Measurements from ENCODE around the gene MAD2L2. TPM values are rescaled to one million over a fixed set of nuclear protein-coding genes. Genes with fewer than 3 reads are reported as not detected.

The MAD2L2 gene
- 43.4 TPM for total RNA-seq

DNA sequence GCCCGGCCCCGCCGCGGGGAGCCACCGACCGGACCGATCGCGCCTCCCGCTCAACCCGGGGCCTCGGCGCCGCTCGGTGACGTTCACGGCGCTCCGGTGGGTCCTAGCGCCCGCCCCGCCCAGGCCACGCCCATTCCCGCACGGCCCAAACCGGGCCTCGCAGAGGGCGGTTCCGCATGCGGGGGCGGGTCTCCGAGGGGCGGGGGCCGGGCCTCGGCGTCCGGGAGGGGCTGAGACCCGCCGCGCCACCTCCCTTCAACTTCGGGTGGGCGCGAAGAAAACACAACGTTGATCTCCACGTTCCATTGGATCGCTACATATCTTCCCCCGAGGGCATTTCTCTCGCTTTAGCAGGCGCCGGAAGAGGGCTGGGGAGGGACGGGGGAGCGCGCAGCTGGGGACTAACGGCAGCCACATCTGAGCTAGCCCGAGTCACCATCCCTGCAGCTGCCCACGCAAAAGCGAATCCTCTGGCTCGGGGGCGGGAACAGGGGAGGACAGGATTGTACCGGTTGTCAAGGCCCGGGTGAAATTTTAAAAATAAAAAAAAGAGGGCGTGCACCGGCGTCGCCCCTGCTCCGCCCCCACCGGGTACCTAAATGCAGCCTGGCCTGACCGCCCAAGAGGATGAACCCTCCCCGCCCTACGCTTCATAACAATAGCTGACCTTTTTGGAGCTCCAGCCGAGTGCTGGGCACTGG is at the start of gene MAD2L2:
TSS of gene MAD2L2 (minus strand) at position 78 of the 701 bp plus-strand sequence. CDS start 547 bp downstream, outside the sequence.
- DNase-seq: peak; percentile 81

DNA sequence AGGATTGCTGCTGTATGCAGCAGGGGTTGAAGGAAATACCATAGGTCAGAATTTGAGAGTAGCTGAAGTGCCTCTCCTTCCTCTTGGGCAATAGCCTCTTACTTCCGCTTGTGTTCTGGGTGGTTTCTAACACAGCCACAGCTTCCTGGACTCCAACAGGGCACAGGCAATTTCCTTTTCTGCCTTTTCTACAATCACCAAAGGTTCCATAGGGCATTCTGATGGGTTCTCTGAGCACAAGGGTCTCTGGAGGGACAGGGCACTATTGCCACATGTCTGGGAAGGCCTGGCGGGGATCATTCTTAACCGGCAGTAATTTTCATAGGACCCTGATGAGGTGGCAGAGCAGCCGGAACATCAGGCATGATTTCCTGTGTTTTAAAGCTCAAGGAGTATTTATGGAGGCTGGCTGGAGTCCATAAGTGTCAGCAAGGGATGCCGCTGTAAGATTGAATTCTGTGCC is 49.5 kb upstream of the MAD2L2 start:
- DNase-seq: no peak

DNA sequence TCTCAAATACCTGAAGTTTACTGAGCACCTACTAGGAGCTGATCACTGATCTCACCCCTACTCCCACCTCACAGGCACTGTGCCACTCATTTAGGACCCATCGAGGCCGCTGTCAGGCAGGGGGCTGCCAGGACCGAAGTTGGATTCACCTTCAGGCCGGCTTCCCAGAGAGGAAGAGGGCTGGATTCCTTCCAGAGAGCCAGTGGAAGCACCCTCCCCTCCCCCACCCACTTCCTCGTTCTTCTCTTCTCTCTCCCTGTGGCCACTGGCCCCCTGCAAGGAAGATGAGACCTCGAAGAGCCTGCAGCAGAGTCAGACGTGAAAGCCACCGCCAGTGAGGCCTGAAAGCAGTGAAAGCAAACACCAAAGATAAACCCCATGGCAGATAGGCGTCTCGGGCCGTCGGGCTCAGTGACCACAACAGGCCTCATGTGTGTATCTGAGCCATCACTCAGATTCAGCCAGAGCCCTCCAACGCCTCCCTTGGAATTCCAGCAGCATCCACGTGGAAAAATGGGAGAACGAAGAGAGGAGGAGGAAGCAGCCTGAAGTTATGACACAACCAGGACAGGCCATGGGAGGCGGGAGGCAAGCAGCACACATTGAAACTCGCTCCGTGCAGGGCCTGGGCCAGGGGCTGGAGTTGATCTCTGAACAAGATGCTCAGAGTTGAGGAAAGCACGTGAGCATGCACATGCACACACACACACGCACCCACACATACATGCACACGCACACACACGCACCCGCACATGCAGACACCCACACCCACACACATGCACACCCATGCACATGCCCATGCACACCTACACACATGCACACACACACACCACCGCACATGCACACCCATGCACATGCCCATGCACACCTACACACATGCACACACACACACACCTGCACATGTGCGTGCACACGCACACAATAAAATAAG is 48.8 kb upstream of the MAD2L2 start:
- no peak for DNase-seq

DNA sequence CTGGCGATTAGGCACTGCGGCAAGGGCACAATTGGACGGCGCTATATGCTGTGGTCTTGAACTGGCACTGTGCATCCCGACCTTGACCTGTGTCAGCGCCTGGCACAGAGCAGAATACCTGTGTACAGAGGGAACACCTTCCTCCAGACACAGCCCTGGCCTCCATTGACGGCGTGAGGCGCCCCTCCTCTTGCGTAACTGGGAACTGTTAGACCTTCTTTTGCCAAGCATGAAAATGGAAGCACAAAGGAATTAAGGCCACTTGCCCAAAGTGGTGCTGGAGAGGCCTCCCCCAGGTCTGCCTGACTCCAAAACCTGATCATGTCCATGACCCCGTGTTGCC is 48.2 kb upstream of the MAD2L2 start:
- DNase-seq: no peak

DNA sequence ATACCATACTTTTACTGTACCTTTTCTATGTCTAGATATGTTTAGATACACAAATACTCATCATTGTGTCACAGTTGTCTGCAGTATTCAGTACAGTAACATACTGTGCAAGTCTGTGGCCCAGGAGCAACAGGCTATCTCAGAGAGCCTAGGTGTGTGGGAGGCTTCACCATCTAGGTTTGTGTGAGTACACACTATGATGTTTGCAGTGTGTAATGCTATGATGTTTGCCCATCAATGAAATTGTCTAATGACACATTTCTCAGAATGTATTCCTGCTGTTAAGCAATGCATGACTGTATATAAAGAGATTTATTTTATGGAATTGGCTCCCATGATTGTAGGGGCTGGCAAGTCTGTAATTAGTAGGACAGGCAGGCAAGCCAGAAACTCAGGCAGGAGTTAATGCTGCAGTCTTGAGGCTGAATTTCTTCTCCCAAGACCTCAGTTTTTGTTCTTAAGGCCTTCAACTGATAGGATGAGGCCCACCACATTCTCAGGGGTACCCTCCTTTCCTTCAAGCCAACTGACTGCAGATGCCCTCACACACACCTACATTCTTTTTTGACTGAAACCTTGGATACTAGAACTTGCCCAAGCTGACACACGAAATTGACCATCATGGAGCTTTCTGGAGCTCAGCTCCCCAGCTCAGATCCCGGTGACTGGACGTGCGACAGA is 47.3 kb upstream of the MAD2L2 start:
- DNase-seq: no peak

DNA sequence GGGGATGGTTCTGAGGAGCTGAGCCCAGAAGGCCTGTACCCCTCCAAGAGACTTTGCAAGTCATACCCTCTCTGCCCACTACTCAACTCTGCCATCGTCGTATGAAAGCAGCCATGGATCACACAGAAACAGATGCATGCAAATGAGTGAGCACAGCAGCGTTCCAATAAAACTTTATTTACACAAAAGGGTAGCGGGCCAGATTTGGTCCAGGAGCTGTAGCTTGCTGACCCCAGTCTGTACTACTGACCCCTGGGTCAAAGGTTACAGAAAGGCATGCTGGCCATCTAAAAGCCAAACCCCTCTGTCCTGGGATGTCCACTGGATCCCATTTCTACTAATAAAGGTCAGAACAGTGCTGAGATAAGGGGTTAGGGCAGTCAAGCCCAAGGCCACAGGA is 46.2 kb upstream of the MAD2L2 start:
- DNase-seq: no peak

DNA sequence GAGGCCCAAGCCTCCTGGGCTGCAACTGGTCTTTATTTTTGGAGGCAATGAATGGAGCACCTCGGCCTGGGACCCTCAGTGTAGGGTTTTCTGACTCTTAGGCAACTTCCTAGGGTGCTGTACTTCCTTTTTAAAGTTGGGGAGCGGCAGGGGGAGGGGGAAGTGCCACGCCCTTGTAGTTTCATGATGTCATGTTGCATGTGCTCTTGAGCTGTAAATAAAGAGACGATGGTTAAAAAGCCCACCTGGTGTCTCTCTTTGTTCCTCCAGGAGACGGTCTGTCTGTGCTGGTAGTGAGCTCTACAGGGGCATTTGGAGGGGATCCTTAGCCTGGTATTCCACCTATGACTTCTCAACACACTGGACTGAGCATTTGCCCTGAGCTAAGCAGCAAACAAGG is 44.7 kb upstream of the MAD2L2 start:
- no peak for DNase-seq

DNA sequence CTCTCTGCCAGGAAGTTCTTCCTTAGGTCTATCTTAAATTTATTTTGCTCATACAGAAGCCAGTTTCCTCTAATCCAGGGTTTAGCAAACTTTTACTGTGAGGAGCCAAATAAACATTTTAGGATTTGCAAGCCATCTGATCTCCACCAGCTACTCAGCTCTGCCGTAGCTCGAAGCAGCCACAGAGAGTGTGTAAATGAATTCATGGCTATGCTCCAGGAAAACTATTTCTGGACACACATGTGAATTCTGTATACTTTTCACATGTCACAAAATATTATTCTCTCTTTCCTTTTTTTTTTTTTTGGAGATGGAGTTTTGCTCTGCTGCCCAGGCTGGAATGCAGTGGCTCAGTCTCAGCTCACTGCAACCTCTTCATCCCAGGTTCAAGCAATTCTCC is 41.6 kb upstream of the MAD2L2 start:
- no peak for DNase-seq

DNA sequence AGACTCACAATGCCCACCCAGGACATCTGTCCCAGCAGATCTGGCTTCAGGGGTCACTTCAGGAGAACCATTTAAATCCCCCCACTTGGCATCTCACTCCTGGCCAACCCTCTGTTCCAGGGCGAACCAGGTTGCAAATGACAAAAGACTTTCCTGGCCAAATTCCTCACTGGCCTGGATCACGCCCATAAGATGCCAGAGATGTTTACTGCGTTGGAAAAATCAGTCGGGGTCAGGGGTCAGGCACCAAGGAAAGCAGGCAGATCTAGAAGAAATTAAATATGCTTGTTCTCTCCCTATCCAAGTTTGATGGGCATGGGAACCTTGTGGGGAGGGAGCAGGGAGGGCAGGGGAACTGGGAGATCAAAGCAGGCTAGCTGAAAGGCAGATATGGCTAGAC is 40.4 kb upstream of the MAD2L2 start:
- no peak for DNase-seq

DNA sequence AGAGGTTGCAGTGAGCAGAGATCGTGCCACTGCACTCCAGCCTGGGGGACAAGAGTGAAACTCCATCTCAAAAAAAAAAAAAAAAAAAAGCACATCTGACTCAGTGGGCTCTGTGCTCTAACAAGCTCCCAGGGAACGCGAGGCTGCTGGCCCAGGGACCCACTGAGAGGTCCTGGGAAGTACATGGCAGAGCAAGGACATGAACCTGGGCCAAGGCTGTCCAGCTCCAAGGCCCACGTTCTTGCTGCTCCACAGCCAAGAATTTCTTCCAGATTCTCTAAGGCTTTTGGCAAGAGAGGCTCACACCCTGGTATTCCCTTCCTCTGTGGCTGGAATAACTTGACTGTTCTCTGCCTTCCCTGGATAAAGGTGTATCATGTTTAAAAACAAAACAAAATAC is 39.6 kb upstream of the MAD2L2 start:
- no peak for DNase-seq

DNA sequence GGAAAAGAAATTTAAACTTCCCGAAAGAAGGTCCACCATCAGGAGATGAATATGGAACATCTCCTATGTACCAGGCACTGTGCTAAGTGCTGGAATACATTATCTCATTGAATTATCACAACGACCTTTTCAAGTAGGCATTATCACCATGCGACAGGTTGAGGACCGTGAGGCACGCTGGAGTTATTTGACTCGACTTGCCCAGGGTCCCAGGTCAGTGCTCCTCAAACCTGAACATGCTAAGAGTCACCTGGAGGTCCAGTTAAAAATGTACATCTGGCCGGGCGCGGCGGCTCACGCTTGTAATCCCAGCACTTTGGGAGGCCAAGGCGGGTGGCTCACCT is 39.1 kb upstream of the MAD2L2 start:
- DNase-seq: no peak

DNA sequence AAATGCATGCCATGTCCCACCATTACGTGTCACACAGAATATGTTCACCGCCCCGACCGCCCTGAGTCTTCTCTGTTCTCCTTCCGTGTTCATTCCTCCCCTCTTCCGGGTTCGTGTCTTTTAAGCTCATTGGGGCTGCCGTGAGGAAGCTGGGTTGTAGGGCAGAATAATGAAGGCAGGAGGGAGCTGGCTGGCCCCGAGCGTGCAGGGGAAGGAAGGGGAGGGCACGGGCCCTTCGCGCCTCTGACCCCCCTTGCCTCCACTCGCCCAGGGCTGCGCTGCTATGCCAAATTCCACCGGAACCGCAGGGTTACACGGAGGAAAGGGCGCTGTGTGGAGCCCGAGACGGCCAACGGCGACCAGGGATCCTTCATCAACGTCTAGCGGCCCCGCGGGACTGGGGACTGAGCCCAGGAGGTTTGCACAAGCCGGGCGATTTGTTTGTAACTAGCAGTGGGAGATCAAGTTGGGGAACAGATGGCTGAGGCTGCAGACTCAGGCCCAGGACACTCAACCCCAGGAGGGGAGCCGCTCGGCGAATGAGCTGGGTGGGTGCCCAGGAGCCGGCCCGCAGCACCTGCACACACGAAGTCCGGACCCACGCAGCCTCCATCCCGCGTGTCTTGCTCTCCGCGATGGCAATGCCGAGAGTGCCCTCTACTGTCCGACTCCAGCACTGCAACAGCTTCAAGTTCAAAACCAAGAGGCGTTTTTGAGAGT is 38.5 kb upstream of the MAD2L2 start:
- peak; percentile 63 for DNase-seq

DNA sequence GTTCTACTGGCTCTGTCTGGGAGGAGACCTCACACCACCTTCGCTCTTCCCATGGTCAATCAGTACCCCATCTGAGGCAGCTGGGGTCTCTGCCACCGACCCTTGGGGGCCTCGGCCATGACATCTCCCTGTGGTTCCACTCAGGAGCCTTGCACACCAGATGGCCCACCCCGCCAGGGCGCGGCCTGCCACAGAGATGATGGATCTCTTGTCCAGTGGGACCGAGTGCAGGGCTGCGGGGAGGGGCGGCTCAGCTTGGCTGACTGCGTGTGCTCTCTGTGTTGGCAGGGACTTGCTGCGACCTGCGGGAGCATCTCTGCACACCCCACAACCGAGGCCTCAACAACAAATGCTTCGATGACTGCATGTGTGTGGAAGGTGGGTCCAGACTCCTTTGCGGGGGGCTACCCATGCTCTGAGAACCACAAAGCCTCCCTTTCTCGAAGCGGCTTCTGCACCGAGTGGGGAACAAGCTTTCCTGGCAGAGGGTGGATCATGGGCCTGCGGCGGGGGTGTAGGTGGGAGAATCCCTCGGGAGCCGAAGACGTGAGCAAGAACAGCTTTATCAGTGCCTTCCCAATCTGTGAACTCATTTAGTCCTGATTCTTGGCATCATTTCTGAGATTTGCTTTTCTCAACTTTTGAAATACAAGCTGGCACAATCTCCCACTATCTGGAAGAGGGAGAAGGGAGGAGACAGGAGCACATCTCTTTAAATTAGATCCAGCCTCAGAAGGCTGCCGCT is 34.1 kb upstream of the MAD2L2 start:
- DNase-seq: no peak

DNA sequence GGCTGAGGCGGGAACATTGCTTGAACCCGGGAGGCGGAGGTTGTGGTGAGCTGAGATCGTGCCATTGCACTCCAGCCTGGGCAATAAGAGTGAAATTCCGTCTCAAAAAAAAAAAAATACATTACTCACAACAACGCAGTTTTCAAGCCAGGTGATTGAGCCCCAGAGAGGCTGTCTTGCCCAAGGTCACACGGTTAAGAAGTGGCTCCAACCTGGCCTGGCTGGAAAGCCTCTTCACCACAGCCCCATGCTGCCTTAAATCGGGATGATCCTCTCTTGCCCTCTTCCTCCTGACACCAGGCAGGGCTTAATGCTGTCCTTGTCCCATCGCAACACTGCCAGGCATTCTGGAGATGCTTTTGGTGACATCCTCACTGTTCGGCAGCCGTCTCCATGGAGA is 32.1 kb upstream of the MAD2L2 start:
- DNase-seq: no peak

DNA sequence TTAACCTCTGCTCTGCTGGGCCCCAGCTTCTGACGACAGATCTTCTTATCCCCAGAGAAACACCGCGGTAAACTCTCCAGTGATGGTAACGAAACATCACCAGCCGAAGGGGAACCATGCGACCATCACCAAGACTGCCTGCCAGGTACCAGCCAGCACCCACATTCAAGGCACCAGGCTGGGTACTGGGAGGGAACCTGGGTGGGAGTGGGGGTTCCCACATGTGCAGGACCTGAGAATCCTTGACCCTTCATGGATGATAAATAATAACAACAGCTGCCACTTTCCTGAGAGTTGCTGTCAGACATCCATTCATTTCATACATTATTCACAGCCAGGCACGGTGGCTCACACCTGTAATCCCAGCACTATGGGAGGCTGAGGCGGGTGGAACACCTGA is 31.3 kb upstream of the MAD2L2 start:
- no peak for DNase-seq

DNA sequence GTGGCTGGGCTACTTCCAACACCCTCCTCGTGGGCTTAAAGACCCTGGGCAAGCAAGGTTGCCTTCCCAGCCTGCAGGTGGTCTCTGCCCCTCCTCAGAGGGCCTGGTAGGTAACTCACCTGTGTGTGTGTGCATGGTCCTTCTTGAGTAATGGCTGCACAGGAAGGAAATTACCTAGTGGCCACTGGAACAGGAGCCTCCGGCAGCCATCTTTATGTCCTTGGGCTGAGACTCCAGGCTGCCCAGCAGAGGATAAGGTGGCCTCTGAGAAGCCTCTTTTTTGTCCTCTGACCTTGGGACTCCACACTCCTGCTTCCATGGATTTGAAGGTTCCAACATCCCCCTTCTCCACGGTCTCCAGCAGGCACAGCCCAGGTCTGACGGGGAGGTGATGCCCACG is 30.5 kb upstream of the MAD2L2 start:
- no peak for DNase-seq

DNA sequence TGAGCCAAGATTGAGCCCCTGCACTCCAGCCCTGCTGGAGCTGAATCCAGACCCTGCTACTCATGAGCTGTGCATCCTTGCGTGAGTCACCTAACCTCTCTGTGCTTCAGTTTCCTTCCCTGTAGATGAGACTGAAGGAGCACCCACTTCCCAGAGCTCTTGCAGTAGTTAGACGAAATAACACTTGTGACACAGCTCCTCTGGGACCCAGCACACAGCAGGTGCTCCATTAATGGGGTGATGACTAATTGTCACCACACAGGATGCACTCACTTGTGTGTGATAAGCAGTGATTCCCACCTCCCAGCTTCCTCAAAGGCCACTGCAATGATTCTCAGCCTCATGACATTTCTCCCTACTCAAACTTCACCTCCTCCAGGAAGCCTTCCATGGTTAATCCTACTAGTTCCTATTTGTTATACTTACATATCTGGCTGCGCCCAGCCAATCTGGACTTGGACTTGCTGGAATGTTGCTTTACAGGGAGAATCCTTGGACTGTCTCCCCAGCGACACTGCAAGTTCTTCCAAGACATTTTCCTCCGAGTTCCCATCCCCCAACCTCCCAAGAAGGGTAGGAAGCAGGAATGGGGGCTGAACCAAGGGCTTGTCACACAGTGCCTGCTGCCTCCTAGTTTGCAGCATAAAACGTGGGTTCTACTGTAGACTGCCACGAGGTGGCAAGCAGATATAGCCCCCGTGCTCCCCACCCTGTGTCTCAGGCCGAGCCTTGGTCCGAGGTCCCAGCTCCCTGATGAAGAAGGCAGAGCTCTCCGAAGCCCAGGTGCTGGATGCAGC is 27.8 kb upstream of the MAD2L2 start:
- DNase-seq: no peak

DNA sequence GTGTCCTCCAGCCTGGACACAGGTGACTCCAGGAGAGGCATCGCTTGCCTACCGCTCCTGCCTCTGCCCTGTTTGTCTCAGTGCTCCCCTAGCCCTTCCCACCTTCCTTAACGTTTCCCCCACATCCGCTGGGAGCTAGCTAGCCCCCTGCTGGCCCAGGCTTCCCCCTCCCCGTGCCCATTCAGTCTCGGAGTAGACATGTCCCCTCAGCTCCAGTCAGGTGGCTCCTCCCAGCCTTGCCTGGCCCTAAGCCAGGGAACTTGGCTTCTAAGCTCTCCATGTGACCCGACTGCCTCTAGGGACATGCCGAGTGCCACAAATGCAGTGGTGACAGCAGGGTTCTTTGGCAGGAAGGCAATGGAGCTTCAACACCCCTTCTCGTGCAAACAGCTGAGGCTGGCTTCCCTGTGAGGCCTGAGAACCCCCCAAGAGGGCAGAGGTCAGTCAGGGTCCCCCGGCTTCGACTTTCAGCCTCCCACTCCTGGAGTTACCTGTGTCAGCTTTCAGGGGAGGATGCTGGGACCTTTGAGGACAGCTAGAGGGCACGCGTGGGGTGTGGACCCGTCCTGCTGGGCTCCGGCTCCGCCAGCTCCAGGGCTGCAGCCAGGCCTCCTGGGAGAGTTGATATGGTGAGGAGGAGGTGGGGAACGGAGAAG is 26.8 kb upstream of the MAD2L2 start:
- DNase-seq: no peak

DNA sequence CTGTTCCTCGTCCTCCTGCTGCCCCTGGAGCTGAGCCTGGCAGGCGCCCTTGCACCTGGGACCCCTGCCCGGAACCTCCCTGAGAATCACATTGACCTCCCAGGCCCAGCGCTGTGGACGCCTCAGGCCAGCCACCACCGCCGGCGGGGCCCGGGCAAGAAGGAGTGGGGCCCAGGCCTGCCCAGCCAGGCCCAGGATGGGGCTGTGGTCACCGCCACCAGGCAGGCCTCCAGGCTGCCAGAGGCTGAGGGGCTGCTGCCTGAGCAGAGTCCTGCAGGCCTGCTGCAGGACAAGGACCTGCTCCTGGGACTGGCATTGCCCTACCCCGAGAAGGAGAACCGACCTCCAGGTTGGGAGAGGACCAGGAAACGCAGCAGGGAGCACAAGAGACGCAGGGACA is 25.3 kb upstream of the MAD2L2 start:
- DNase-seq: no peak

DNA sequence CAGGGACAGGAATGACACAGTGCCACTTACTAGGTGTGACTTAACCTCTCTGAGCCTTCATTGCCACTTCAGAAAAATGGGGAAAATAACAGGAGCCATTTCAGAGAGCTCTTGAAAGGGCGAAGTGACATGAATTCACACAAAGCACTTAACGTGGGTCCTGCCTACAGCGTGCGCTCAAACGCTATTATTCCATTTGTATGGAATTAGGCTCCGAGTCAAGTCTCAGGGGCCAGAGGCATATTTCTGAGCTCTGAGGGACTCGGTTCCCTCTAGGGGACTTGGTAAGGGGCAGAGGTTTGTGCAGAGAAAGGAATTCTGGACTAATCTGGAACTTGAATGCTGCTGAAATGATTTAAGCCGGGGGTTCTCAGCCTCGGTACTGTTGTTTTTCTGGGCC is 24.6 kb upstream of the MAD2L2 start:
- DNase-seq: no peak

All from occipital lobe (tissue), 2 donors.